MM.1S (cell line): ENCODE measurements around the gene MEAK7.
A peak's percentile ranks its signal among the peaks of the same experiment; 100 is the strongest.

Experiments
- DNase-seq: peaks from one replicate; pipeline ENCODE4 v3.0.0-alpha.2; 2015
- H2AFZ ChIP-seq: fragments of 300-600 bp; sonication (generic); 2 replicates; pipeline ENCODE4 v1.6.0; 2016; ENCODE audit warnings: antibody characterized with exemption, low read length
- H3F3A ChIP-seq: fragments of 300-600 bp; sonication (generic); 2 replicates; pipeline ENCODE4 v1.6.1; 2016; ENCODE audit warnings: mild to moderate bottlenecking, antibody characterized with exemption, low read length, moderate library complexity, mixed read lengths; ENCODE audit not compliant: insufficient read depth
- H3K27ac ChIP-seq: fragments of 300-600 bp; sonication (generic); 2 replicates; pipeline ENCODE4 v1.5.1; 2016; ENCODE audit warnings: mild to moderate bottlenecking, low read length
- H3K27me3 ChIP-seq: fragments of 300-600 bp; sonication (generic); replicated peaks from 2 replicates; pipeline ENCODE4 v1.6.0; 2016; ENCODE audit warnings: low read length; ENCODE audit not compliant: insufficient read depth
- H3K36me3 ChIP-seq: fragments of 300-600 bp; sonication (generic); replicated peaks from 2 replicates; pipeline ENCODE4 v1.6.1; 2016; ENCODE audit warnings: mild to moderate bottlenecking, low read length, mixed read lengths; ENCODE audit not compliant: insufficient read depth
- H3K4me1 ChIP-seq: fragments of 300-600 bp; sonication (generic); 2 replicates; pipeline ENCODE4 v1.6.1; 2016; ENCODE audit warnings: low read length, mixed read lengths
- H3K4me2 ChIP-seq: fragments of 300-600 bp; sonication (generic); 2 replicates; pipeline ENCODE4 v1.6.0; 2016; ENCODE audit warnings: low read depth, low read length
- H3K4me3 ChIP-seq: fragments of 300-600 bp; sonication (generic); 2 replicates; pipeline ENCODE4 v1.5.1; 2016; ENCODE audit warnings: low read length, mixed read lengths
- H3K79me2 ChIP-seq: fragments of 300-600 bp; sonication (generic); 2 replicates; pipeline ENCODE4 v1.6.1; 2016; ENCODE audit warnings: mixed run types, low read length, mixed read lengths
- H3K9ac ChIP-seq: fragments of 300-600 bp; sonication (generic); 2 replicates; pipeline ENCODE4 v1.6.1; 2016; ENCODE audit warnings: low read length, mixed read lengths
- H3K9me2 ChIP-seq: fragments of 300-600 bp; sonication (generic); replicated peaks from 2 replicates; pipeline ENCODE4 v1.6.1; 2016; ENCODE audit warnings: mild to moderate bottlenecking, low read length, mixed read lengths; ENCODE audit not compliant: insufficient read depth
- H3K9me3 ChIP-seq: fragments of 300-600 bp; sonication (generic); replicated peaks from 2 replicates; pipeline ENCODE4 v1.6.1; 2016; ENCODE audit warnings: mild to moderate bottlenecking, low read length, mixed read lengths; ENCODE audit not compliant: insufficient read depth
- H4K20me1 ChIP-seq: fragments of 300-600 bp; sonication (generic); 2 replicates; pipeline ENCODE4 v1.6.1; 2016; ENCODE audit warnings: mild to moderate bottlenecking, low read length, moderate library complexity, mixed read lengths; ENCODE audit not compliant: insufficient read depth
- CTCF ChIP-seq: fragments of 300-600 bp; sonication (generic); IDR thresholded peaks from 2 replicates; pipeline ENCODE4 v1.5.1; 2016; ENCODE audit warnings: antibody characterized with exemption, low read length, mixed read lengths
- EZH2 ChIP-seq: fragments of 300-600 bp; sonication (generic); optimal IDR thresholded peaks from 2 replicates; pipeline ENCODE3; 2017; ENCODE audit warnings: low read depth, mild to moderate bottlenecking, antibody characterized with exemption, low read length, mixed read lengths
- EZH2phosphoT487 ChIP-seq: fragments of 300-600 bp; sonication (generic); IDR thresholded peaks from 2 replicates; pipeline ENCODE4 v1.6.1; 2018; ENCODE audit warnings: antibody characterized with exemption, low read length

The MEAK7 gene

GRCh38 chr16:84511180-84511800 is 6.8 kb upstream of the MEAK7 start:
- no peak overlapping the region for H3K9ac ChIP-seq
- no peaks in the 10 kb centered on the region for H4K20me1 ChIP-seq
- H3K36me3 ChIP-seq, result no peaks in the 10 kb centered on the region
- H3K27ac ChIP-seq, result no peak overlapping the region
- peak; percentile 72 for TF ChIP-seq CTCF
- TF ChIP-seq EZH2, result no peak
- no peaks in the 10 kb centered on the region for H3K79me2 ChIP-seq
- peaks cover 14% of the 10 kb centered on the region for H3K4me1 ChIP-seq
- H3K4me3 ChIP-seq, result no peak overlapping the region
- no peaks in the 10 kb centered on the region for H3K27me3 ChIP-seq
- 0 out of 2 replicates have a peak overlapping the region, but pooled peaks have one; percentile 21 for H3K4me2 ChIP-seq
- no peak overlapping the region for H2AFZ ChIP-seq
- peak; percentile 35 for DNase-seq
- H3K9me2 ChIP-seq, result no peaks in the 10 kb centered on the region
- H3K9me3 ChIP-seq, result no peaks in the 10 kb centered on the region
- H3F3A ChIP-seq, result peaks cover 8% of the 10 kb centered on the region

DNA sequence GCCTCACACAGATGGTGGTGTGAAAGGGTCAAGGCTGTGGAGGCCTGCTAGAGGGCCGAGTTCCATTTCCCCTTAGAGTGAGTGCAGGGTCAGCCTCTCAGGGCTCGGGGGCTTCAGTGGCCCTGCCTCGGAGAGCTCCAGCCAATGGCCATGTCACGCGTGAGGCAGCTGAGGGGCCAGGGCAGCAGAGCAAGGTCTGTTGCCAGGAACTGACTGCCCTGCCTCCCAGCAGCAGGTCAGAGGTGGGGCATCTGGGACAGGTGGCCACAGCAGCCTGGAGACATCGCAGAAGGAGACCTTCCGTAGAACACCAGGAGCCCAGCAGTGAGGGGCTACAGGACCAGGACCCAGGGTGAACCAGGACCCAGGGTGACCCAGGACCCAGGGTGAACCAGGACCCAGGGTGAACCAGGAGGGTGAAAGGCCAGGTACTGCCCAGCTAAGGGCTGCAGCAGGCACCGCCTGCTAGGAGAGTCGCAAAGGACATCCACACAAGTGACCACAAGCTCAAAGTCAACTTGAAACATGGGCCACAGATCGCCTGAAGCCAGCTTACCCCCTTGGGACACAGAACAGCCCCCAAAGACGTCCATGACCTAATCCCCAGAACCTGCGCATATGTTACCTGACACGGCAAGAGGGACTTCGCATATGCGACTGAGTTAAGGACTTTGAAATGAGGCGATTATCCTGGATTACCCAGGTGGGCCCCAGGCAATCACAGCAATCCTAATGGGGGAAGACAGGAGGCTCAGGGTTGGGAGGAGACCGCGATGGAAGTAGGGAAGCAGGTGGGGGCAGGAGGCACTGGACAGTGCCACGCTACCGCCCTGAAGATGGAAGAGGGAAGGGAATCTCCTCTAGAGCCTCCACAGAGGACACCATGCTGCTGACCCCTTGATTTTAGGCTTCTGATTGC is 4.8 kb upstream of the MEAK7 start:
- Histone ChIP-seq H3F3A (peaks cover 8% of the 10 kb centered on the region; the same call in 1 of the 2 replicates), H2AFZ (no peak overlapping the region), H3K36me3 (no peaks in the 10 kb centered on the region), H3K9me3 (no peaks in the 10 kb centered on the region), H3K4me2 (no peak overlapping the region), H3K27me3 (no peaks in the 10 kb centered on the region), H3K27ac (no peak overlapping the region), H4K20me1 (no peaks in the 10 kb centered on the region), H3K79me2 (no peaks in the 10 kb centered on the region), H3K4me1 (peaks cover 13% of the 10 kb centered on the region), H3K4me3 (no peak overlapping the region), H3K9ac (no peak overlapping the region), H3K9me2 (no peaks in the 10 kb centered on the region)
- no peak for TF ChIP-seq EZH2
- TF ChIP-seq EZH2phosphoT487, result no peak
- no peak for TF ChIP-seq CTCF
- no peak for DNase-seq

GRCh38 chr16:84508502-84508901 is 4.0 kb upstream of the MEAK7 start:
- H3K4me2 ChIP-seq, result no peak overlapping the region

More at GRCh38 chr16:84508502-84508901, 4.0 kb upstream of the MEAK7 start:
- Histone ChIP-seq H2AFZ (no peak overlapping the region), H3K4me3 (no peak overlapping the region), H3F3A (peaks cover 6% of the 10 kb centered on the region; the same call in 1 of the 2 replicates), H4K20me1 (no peaks in the 10 kb centered on the region), H3K36me3 (no peaks in the 10 kb centered on the region), H3K79me2 (no peaks in the 10 kb centered on the region), H3K9ac (no peak overlapping the region), H3K27me3 (no peaks in the 10 kb centered on the region), H3K4me1 (0 out of 2 replicates have a peak, but pooled peaks cover 10% of the 10 kb centered on the region), H3K27ac (no peak overlapping the region), H3K9me3 (no peaks in the 10 kb centered on the region), H3K9me2 (no peaks in the 10 kb centered on the region)
- no peak for DNase-seq
- TF ChIP-seq CTCF (no peak), EZH2 (no peak), EZH2phosphoT487 (no peak)
